ENCODE measurements around the gene SPINK2. TPM values are rescaled to one million over a fixed set of nuclear protein-coding genes. Genes with fewer than 3 reads are reported as not detected.

The SPINK2 gene
- total and polyA plus RNA-seq, 2 donors (not counting 3 experiments of a cell fraction or from before 2014, with no cell fraction given), result 0.71 TPM; not detected in 1

DNA sequence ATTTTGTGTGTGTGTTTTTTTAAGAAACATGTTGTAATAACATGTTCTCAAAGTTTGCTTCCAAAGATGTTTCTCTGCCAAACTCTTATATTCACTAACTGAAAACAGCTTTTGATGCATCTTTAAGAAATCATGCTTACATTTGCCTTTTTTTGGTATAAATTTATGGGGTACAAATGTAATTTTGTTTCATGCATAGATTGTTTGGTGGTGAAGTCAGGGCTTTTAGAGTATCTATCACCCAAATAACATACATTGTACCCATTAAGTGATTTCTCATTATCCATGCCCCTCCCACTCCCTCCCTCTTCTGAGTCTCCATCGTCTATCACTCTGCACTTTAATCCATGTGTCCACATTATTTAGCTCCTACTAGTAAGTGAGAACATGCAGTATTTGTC, 30.8 kb downstream of the SPINK2 start:
- no peak overlapping the region for H3K9ac ChIP-seq (replicated peaks; ENCODE audit: extremely low read depth, insufficient read depth, low read length)
- intact Hi-C loops (cut with micrococcal nuclease) (no loop called here), dilution Hi-C loops (cut with MboI; ENCODE audit: extremely low pct_ligation_motif_present, low sequenced_read_pairs) (no loop called here)
- no peaks in the 10 kb centered on the region for H4K20me1 ChIP-seq (replicated peaks; ENCODE audit: control insufficient read depth, extremely low read depth, insufficient read depth, low read length)
- no peak overlapping the region for H3K4me2 ChIP-seq (ENCODE audit: insufficient read depth, low read length)
- H3K9me3 ChIP-seq (replicated peaks; ENCODE audit: control insufficient read depth, insufficient read depth, low read length), result no peaks in the 10 kb centered on the region
- no peaks in the 10 kb centered on the region for H3K27me3 ChIP-seq (ENCODE audit: control insufficient read depth in 2 of 2, insufficient read depth in 2 of 2, low read length in 2 of 2)
- CTCF ChIA-PET, result interaction anchor here (1.3 kb wide), 1 partner anchor 14 kb away, joined by 4 read pairs; no protein-coding TSS in a partner anchor
- no peaks in the 10 kb centered on the region for H3K9me1 ChIP-seq (replicated peaks; ENCODE audit: control insufficient read depth, extremely low read depth, insufficient read depth, low read length)
- BruUV-seq (replicated peaks), result no TSS peak
- TF ChIP-seq GATA2 (IDR thresholded peaks at IDR 0.05; ENCODE audit: insufficient read depth, insufficient read length, low read depth, low read length) (no peak), POLR2A (IDR thresholded peaks at IDR 0.05; ENCODE audit: low read depth, low read length) (no peak), MYC (IDR thresholded peaks at IDR 0.05; ENCODE audit: low read depth, low read length) (no peak), JUN (IDR thresholded peaks at IDR 0.05; ENCODE audit: borderline replicate concordance, insufficient read depth, insufficient read length, low read depth) (no peak), FOS (IDR thresholded peaks at IDR 0.05; ENCODE audit: borderline replicate concordance, insufficient read depth, low read length) (no peak), EZH2 (IDR thresholded peaks at IDR 0.05; ENCODE audit: borderline replicate concordance, low read depth, low read length, severe bottlenecking) (no peak), POLR2AphosphoS5 (IDR thresholded peaks at IDR 0.05; ENCODE audit: insufficient read depth, low read depth, low read length) (no peak)
- TF ChIP-seq, protein P1, sequence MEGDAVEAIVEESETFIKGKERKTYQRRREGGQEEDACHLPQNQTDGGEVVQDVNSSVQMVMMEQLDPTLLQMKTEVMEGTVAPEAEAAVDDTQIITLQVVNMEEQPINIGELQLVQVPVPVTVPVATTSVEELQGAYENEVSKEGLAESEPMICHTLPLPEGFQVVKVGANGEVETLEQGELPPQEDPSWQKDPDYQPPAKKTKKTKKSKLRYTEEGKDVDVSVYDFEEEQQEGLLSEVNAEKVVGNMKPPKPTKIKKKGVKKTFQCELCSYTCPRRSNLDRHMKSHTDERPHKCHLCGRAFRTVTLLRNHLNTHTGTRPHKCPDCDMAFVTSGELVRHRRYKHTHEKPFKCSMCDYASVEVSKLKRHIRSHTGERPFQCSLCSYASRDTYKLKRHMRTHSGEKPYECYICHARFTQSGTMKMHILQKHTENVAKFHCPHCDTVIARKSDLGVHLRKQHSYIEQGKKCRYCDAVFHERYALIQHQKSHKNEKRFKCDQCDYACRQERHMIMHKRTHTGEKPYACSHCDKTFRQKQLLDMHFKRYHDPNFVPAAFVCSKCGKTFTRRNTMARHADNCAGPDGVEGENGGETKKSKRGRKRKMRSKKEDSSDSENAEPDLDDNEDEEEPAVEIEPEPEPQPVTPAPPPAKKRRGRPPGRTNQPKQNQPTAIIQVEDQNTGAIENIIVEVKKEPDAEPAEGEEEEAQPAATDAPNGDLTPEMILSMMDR (IDR thresholded peaks at IDR 0.05; ENCODE audit: extremely low read depth in 1 of 2, insufficient read depth in 1 of 2, low read depth in 1 of 2, low read length in 2 of 2), result no peak
- TF ChIP-seq, protein P2, sequence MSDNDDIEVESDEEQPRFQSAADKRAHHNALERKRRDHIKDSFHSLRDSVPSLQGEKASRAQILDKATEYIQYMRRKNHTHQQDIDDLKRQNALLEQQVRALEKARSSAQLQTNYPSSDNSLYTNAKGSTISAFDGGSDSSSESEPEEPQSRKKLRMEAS (IDR thresholded peaks at IDR 0.05; ENCODE audit: insufficient read depth, insufficient read length), result no peak
- H3K4me1 ChIP-seq (ENCODE audit: control insufficient read depth, extremely low read depth, insufficient read depth, low read length), result no peaks in the 10 kb centered on the region
- H3K27ac ChIP-seq (ENCODE audit: insufficient read depth, low read depth, low read length), result no peak overlapping the region
- no peaks in the 10 kb centered on the region for H3K36me3 ChIP-seq (ENCODE audit: control insufficient read depth in 2 of 2, extremely low read depth in 1 of 2, insufficient read depth in 2 of 2, low read length in 2 of 2)
- POLR2A ChIA-PET, result no interaction called here
- H2AFZ ChIP-seq (ENCODE audit: low read depth, low read length), result no peak overlapping the region
- no peak for FAIRE-seq
- H3K4me3 ChIP-seq (replicated peaks in 1 of 3; ENCODE audit: insufficient read depth in 1 of 3, low read depth in 1 of 3, low read length in 3 of 3), result no peak overlapping the region
- H3K79me2 ChIP-seq (ENCODE audit: control insufficient read depth, insufficient read depth, low read length), result no peaks in the 10 kb centered on the region
- DNase-seq (ENCODE audit: low read depth, low spot score), result no peak

All from endothelial cell of umbilical vein (primary cell).